Measurements from ENCODE around the gene KCTD16.

The KCTD16 gene

GRCh38 chr5:144210655-144211054, 40.0 kb downstream of the KCTD16 start:
- no peak for DNase-seq

DNA sequence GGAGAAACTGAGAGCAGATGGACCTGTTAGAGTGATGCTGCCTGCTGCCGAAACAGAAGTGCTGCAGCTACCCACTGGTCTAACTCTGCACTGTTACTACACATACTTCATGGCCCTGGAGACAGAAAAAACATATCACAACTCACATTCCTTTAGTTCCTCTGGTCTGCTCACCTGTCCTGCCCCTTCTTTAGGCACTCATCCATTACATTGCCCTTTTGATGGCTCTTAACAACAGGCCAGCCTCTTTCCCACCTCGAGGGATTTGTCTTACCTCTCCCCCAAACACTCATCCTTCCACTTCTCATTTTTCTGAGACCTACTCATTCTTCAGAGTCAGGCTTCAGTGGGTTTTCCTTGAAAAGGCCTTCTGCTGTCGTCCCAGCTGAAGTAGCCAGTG, 49.2 kb downstream of the KCTD16 start:
- DNase-seq, result no peak

DNA sequence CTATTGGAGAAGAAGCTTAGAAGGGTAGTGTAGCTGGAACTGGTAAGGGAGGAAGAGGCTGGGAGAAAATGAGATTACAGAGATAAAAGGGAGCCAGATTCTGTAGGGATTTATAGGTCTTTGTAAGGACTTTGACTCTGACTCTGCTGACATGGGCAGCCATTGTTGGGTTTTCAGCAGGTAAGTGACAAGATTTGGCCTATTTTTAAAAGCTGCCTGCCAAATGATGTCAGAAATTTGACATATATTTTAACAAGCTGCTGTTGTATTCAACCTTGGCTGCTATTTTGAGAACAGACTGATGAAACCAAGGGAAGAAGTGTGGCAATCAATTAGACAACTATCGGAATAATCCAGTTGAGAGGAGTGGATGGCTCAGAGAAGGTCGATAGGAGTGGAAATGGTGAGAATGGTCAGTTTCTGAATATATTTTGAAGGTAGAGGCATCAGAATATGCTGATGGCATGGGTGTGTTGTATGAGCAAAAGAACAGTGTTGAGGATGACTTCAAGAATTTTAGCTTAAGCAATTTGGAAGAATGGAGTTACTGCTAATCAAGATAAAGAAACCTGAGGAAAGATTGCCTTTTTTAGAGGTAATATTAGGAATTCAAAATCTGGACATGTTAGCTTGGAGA, 56.8 kb downstream of the KCTD16 start:
- no peak for DNase-seq

DNA sequence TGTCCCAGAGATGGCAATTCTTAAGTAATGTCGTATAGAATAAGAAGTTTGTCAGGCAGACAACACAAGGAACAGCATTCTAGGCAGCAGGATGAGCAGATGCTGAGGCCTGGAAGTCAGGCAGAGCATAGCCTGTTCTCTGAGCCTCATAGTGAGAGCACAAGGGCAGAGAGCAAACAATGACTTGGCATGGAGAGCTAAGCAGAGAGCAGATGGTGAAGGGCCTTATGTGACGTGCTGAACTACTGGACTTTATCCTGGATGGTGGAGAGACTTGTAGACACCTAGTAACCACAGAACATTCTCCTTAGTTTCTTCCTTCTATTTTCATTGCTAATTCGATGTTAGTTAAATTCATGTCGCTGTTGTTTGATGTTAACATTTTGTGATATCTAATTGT, 60.1 kb downstream of the KCTD16 start:
- peak; percentile 83 to 93 for DNase-seq

- peak in 1 of 2 experiments; percentile 60 for DNase-seq
These were observed 61.6 kb downstream of the KCTD16 start for GRCh38 chr5:144232285-144232684.

DNA sequence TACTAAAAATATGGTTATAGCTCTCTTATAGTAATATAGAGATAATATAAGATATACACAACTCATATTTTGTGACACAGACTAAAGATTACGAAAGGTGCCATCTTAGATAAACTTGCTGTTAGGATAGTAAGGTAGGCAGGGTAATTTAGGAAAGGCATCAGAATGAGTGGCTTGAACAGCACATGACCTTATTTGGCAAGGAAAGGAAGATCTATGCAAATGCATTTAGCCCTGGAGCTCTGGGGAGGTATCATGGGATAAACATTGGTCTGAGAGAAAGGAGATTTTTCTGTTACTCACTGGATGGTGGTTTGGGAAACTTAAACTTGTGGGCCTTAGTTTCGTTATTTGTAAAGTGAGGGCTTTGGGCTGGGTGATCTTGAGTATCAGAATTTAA, 65.8 kb downstream of the KCTD16 start:
- DNase-seq, result peak in 1 of 2 experiments; percentile 19

GRCh38 chr5:144237851-144238250, 67.2 kb downstream of the KCTD16 start:
- DNase-seq, result peak; percentile 86 to 94

DNA sequence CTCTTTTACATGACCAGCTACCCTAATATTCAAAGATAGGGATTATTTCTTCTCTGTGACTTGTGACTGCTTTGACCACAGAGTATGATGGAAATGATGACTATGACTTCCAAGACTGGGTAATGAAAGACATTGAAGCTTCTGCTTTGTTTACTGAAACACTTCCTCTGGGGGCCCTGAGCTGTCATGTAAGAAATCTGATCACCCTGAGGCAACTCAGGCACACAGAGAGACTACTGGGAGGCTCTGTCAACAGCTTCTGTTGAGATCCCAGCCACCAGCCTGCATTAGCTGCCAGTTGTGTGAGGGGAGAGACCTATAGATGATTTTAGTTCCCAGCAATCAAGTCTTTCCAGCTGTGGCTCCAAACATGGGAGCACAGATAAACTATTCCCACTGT, 76.5 kb downstream of the KCTD16 start:
- no peak for DNase-seq

DNA sequence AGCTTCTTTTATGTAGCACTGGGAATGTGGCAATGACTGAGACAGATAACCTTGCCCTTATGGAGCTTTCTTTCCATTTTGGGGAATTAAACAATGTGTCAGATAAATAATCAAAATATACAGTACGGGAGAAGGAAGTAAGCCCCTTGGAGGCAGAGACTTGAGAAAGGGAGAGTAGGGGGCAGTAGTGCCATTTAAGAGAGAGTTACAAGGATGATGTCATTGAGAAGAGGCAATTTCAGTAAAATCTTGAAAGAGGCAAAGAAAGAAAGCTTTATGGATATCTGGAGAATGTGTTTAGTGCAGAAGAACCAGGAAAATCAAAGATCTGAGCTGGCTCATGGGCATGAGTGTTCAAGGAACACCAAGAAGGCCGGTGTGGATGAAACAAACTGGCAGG, 77.3 kb downstream of the KCTD16 start:
- DNase-seq, result no peak

GRCh38 chr5:144249755-144250464, 79.2 kb downstream of the KCTD16 start:
- DNase-seq, result no peak

DNA sequence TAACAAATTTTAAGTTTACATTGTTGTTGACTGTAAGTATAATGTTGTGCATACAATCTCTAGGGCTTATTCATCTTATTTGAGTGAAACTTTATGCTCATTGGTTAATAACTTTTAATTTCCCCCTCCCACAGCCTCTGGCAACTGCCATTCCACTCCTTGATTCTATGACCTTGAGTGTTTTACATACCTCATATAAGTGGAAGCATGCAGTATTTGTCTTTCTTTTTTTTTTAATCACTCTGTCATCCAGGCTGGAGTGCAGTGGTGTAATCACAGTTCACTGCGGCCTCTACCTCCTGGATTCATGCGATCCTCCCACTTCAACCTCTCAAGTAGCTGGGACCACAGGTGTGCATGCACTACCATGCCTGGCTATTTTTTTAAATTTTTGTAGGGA, 83.9 kb downstream of the KCTD16 start:
- no peak for DNase-seq

GRCh38 chr5:144260121-144260520, 89.4 kb downstream of the KCTD16 start:
- peak in 1 of 2 experiments; percentile 2 for DNase-seq

DNA sequence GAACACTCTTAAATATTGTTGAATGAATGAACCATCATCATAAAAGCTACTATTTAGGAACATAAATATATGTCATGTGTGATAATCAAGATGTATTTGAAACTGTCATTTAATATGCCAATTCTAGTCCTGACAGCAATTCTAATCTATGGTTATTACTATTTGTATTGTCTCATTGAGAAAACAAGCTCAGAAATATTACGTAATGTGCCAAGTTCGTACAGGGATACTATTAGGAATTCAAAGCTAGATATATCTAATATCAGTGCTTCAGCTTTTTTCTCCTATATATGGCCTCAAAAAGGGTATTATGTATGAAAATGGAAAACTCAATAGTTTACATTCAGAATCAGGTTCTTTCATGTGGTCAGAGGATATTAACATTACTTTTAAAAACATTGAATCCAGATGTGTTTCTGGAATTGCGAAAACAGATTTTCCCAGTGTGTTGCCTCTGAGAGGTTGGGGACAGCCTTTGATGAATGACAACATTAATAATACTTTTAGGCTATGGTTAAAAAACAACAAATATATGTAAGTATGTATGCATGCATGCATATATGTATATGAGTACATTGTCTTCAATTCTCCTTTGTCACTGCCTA, 95.1 kb downstream of the KCTD16 start:
- DNase-seq, result no peak

DNA sequence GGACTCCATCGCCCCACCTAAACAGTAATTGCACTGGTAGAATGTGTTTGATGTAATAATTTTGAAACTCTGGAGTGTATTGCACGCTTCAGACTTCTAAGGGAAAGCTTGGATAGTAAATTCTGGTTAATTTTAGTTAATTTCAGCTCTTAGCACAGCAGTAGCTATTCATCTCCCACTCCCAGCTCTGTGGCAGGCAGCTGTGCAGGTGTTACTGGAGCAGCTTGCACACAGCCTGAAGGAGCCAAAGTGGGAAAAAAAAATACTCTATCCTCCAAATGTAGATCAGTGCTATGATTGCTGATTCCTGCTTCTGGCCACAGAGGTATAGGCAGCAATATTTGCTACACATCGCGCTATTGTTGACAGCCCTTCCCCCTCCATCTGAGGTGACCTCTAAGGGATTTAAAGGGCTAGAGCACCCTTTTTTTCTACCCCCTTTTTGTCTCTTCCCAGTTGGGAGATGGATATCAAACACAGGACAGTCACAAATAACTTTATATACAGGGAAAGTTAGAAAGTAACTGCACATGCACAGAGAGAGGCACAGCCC, 97.4 kb downstream of the KCTD16 start:
- DNase-seq, result no peak

- DNase-seq, result no peak
These were observed 102.8 kb downstream of the KCTD16 start for GRCh38 chr5:144273232-144274027.

DNA sequence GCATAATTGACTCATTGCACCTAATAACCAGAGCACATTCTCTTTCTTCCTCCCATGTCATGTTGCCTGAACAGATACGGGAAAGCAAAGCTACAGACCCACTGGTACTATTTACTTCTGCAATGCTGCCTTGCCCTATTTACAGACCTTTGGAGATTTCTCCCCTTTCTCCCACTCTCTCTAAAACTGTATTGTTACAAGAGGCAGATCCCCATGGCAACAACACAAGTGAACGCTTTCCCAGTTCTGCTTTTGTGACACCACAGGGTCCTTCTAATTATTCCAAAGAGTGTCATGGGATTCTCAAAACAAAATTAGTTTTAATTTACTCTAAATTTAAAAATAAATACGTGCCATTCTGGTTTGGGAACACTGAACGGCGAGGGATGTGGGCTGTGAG, 104.7 kb downstream of the KCTD16 start:
- DNase-seq, result peak in 1 of 2 experiments; percentile 2

GRCh38 chr5:144276034-144276822, 105.6 kb downstream of the KCTD16 start:
- no peak for DNase-seq

- DNase-seq, result no peak
These were observed 111.1 kb downstream of the KCTD16 start for GRCh38 chr5:144281784-144282183.

DNA sequence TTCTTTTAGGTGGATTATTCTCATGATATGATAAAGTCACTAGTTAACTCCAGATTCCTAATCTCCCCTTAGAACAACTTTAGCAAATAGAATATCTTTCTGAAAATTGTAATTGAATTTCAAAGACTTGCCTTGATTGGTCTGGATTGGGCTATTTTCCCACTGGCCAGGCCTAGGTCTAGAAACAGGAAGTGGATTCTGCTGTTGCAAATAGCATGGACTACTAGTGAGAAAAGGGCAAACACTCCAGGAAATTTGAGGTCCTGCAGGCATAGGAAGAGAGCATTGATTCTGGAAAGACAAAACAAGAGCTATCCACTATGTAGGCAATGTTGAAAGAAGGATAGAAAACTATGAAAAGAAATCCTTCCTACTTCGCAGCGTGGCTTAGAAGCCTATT, 113.4 kb downstream of the KCTD16 start:
- no peak for DNase-seq

DNA sequence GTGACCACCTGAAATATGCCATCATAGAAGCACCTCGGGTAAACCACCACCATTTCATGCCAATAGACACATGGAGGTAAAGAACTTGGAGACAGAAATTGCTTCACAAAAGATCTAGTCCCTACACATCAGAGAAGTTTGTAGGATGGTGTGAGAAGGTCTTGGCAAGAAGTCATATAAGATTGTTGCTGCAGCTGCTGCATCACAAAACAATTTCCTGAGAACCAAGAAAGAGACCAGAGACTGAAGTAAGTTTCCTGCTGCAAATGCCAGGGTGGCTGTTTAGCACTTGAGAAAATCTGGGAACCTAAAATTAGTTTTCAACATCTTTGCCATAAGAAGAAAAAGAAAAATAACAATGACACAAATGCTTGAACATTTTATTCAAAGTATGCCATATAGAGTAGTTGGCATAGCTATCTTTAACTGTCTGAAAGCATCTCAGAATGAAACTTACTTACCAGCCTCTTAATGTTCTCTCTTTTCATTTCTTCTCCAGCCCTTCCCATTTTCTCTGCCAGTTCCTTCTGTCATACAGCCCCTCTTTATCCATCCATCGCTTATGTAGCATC, 114.3 kb downstream of the KCTD16 start:
- DNase-seq, result no peak

- no peak for DNase-seq
These were observed 118.6 kb downstream of the KCTD16 start for GRCh38 chr5:144289277-144289676.

- DNase-seq, result peak in 1 of 2 experiments; percentile 72
These were observed 121.4 kb downstream of the KCTD16 start for GRCh38 chr5:144292029-144292428.

Data from NCI-H446 (cell line).